NCI-H146 treated with DMSO at 0.1 percent for 48 hours (cell line): ENCODE results near the gene RPUSD1.
"Not testable (repeated sequence)": the region's sequence is repeated elsewhere in the genome, so short reads cannot be mapped to it uniquely, and the experiment has no call there.

Source experiments
- DNase-seq: peaks from one replicate; lab custom pipeline; 2025; ENCODE audit not compliant: unreplicated experiment; lab: John Stamatoyannopoulos, UW

The RPUSD1 gene

DNA sequence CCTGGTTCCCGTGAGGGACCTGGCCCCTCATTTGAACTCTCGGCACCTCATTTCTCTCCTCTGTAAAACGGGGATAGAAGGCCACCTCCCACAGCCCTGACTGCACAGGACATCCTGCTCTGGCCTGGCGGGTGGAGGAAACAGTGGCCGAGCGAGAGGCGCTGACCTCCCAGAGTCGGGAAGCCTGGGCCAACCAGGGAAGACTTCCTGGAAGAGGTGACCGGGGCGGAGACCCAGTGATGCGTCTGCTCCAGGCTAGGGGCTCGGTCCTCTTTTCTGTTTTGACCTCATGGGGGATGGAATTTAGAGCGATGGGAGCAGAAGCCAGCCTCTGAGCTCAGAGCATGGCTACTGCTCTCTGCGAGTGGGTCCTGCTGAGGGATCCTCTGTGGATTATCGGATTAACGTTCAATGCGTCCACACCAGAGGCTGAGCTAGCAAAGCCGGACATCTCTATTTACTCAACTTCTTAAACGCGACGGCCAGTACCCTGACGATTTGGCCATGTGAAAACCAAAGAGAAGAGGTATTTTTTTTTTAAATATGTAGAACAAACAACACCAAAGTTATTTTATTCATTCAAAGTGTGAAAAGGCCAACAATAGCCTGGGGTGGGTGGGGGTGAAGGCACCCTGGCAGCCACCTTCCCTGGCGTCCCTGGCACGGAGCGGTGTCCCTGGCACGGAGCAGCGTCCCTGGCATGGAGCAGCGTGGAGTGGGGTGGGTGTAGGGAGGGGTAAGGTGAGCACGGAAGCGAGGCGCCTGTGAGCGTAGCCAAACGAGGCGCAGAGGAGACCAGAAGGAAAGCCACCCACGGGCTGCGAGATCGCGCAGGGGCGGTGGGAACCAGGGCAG lies 36.8 kb downstream of the RPUSD1 start:
- DNase-seq = no peak

DNA sequence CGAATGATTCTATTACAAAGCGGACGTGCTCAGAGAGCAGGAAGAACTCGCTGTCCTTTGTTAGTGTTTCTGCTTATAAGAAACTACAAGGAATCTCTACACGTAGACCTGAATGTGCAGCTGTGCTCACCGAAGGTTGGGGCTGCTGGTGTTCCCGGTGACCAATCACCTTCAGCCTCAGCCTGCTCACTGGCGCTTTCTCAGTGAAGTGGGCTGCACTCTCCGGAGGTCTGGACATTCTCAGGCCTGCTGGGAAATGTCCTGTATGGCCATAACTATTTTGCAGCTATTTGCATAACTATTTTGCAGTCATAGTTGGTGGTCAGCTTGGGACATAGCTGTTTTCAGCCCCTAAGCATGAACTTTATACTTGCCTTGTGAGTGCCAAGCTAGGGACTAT lies 37.7 kb downstream of the RPUSD1 start:
- no peak for DNase-seq

DNA sequence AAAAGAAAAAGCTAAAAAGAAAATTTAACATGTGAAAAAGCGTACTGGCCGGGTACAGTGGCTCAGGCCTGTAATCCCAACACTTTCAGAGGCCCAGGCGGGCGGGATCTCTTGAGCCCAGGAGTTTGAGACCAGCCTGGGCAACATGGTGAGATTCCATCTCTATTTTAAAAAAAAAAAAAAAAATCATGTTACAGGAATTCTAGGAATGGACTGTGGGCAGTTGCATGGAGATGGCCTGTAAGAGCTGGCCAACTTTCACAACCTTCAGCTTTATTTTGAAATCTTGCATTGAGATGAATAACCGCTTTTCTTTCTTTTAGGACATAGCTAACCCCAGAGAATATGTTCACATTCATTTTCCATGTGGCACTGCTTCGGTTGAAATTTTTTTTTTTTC lies 39.2 kb downstream of the RPUSD1 start:
- no peak for DNase-seq

DNA sequence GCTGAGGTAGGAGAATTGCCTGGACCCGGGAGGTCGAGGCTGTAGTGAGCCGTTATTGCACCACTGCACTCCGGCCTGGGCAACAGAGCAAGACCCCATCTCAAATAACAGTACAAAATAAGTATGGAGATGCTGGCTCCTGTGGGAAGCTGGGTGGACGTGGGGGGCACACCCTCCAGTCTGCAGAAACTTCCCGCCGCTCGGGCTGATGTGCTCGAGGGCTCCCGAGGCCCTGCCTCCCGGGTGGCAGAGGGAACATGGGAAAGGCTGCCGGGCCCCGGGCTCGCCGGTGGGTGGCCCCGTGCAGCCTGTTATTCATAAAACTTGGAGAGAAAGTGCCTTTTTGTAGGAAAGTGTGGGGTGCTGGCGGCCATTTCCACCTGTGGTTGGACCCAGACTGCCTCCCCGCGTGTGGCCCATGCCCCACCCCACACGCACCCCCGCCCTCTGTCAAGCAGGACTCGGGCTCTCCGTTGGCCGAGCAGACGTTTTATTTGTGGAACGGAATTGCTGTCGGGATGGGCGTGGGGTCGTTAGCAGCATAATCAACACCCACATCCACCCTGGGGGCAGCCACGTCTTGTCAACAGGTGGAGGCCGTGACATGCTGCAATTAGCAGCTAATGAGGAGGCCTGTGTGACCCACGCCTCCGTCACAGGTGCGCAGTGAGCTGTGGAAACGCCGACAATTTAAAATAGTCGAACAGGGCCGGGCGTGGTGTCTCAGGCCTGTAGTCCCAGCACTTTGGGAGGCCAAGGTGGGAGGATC lies 40.0 kb downstream of the RPUSD1 start:
- DNase-seq = no peak

DNA sequence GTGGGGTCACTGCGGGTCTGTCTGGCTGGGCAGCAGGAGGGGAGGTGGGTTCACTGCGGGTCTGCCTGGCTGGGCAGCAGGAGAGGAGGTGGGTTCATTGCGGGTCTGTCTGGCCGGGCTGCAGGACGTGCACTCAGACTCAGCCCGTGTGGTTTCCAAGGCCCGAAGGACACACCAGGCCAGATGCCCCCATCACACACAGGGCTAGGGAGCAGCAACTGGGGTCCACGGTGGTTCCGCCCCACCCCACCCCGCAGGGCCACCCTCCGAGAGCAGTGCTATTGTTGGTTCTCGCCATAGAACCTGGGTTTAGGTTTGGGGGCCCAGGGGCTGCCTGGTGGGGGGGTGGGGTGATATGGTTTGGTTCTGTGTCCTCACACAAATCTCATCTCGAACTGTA lies 41.5 kb downstream of the RPUSD1 start:
- no peak for DNase-seq

DNA sequence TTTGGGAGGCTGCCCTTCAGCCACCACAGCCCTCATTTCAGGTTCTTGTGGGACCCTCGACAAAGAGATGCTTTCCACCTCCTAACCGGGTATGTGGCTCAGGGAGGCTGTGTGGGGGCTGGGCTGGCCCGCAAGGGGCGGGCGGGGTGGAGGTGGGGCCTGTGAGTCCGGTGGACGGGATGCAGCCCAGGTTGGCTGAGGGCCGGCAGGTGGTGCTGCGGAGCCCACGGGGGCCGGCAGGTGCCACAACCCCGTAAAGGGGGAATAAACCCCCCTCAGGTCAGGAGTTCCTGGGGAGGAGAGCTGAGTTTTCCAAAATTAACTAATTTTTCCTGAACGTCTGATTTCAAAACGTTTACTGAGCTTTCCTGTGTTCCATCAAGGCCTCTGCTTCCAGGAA lies 42.4 kb downstream of the RPUSD1 start:
- no peak for DNase-seq

DNA sequence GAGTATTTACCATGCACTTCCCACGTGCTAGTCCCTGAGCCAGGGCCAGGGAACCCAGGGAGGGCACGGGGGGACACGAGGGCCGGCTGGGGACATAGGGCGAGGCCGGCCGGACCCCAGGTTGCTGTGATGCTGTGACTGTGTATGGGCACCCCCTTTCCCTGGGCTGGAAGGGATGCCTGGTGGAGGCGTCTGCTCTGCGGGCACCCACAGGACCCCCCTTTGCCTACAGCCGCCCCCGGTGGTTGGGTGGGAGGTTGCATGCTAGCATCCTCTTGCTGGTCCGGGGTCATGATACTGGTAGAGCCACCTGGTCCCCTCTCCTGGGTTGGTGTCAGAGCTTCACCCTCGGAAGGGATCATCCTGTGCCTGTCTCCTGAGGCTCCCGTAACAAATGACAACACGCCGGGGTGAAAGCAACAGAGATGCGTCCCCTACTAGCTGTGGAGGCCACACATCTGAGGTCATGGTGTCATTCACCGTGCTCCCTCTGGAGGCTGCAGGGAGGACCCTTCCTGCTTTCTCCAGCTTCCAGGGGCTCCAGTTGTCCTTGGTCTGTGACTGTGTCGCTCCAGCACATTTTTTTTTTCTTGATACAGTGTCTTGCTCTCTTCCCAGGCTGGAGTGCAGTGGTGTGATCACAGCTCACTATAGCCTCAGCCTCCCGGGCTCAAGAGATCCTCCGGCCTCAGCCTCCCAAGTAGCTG lies 44.2 kb downstream of the RPUSD1 start:
- DNase-seq = no peak

DNA sequence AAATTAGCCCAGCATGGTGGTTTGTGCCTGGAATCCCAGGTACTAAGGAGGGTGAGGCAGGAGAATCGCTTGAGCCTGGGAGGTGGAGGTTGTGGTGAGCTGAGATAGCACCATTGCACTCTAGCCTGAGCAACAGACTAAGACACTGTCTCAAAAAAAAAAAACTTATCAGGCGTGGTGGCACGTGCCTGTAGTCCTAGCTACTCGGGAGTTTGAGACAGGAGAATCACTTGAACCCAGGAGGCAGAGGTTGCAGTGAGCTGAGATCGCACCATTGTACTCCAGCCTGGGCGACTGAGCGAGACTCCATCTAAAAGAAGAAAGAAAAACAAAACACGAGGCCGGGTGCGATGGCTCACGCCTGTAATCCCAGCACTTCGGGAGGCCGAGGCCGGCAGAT lies 45.3 kb downstream of the RPUSD1 start:
- not testable (repeated sequence) for DNase-seq

DNA sequence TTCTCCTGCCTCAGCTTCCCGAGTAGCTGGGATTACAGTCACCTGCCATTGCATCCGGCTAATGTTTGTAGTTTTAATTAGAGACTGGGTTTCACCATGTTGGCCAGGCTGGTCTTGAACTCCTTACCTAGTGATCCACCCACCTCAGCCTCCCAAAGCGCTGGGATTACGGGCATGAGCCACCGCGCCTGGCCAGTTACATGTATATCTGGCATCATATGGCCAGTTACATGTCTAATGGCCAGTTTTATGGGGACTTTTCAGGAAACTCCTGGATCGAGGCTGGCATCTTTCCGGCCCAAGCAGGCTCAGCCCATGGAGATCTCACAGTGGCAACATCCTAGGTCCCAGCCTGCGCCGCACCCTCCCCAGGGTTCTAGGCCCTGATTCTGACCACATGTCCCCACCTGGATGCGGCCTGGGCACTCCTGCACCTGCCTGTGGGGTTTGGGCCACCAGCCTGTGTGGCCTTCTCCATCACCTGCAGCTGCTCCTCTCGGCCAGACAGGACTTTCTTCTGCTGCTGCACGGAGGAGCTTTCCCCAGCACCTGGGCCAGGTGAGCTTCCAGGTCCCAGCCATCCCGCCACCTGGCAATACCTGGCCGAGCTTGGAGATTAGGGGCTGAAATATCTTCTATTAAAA lies 46.1 kb downstream of the RPUSD1 start:
- DNase-seq = no peak

DNA sequence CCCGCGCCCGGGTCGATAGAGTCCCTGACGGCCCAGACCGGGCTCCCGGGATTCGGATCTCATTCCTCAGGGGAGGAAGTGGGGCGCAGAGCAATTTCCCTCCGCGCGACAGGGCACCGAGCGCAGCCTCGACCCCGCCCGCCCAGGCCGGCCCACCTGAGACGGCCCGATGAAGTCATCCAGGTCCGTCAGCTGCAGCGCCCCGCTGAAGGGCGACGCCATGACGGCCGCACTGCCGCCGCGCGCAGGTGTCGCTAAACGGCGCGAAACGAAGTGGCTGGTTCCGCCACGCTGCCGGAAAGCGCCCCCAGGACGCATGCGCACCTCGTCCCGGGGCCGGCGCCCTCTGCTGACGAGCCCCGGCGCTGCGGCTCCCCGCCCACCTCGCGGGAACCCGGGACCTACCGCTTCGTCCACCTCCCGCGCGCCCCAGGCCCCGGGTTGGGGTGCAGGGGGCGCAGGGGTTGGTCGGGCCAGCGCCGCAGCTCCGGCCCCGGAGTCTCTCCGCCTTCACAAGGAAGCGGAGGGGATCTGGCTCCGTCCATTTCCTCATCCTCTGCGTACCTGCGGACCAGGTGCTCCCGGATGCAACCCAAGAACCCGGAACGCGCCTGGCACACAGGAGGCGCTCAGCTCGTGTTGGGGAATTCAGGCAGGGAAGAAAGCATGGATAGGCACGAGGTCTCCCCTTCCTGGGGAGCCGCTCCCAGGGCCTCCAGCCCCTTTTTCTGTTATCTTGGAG lies 47.2 kb downstream of the RPUSD1 start, which contains the start of gene CIAO3:
TSS of gene CIAO3 (minus strand) at position 234 of the 742 bp plus-strand sequence. CDS start at position 222, 12 bp downstream.
- peak; percentile 75 for DNase-seq

DNA sequence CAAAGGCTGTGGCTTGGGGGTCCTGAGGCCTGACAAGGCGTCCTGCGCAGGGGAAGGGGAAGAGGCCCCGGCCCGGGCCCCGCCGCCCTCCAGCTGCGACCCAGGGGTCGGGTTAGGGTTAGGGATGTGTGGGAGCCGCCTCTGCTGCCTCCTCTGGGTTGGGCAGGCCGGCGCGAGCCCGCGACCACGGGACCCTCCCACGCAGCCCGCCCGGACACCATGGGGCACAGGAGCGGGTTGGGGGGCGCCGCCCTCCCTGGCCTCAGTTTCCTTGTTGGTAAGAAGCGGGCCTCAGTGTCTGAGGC lies 47.8 kb downstream of the RPUSD1 start:
- DNase-seq = no peak

DNA sequence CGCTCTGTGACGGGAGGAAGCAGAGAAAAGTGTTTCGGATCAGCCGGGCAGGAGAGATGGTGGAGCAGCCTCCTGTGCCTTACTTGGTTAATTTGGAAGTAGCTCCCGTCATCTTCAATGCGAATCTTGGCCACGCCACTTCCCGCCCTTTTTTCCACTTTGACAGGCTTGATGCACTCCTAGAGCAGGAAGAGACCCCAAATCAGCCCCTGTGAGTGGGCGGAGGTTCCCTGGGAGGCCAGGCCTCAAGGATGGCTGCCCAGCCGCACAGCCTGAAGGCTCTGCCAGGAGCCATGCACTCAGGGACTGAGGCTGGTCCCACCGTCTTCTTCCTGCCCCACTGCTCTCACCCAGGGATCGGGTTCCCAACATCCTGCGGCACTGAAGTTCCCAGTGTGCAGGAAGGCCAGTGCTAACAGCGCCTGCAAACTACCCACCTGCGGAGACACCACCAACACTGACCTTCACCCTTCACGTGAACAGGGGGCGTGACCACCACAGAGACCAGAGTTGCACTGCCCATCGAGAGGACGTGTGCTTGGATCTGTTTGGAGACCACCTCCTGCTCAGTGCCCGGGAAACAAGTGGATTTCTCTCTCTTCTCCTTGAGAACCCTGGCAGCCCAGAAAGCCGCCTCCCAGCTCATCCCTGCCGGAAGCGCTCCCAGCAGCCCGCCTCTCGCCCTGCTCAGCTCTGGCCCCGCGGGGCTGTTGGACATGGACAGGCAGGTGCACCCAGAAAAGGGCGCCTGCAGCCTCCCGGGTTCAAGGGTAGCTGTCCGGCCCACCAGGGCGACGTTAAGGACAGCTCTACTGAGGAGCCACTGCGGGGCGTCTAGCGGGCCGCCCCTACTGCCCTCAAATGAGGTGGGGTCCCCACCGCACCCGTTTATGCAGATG lies 48.4 kb downstream of the RPUSD1 start:
- DNase-seq = peak; percentile 14

DNA sequence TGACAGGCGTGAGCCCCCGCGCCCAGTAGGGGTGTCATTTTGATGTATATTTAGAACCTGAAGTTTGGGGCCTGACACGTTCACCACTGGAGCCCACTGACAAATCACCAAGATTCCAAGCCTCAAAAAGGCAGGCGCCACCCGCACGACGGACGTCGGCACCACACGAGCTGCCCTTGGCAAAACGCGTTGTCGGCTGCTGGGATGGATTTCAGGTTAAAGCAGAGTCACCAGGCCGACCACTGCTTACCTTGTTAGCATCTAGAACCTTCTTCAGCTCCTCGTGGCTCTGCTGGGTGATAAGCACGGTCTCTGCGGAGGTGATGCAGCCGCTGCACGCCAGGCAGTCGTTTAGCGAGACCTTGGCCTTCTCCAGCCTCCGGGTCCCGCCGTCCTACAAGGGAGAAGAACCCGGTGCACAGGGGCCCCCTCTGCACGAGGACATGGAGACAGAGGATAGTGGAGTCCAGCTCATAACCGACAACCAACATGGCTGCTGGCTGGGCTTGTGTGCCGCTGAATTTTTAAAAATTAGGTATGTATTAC lies 51.2 kb downstream of the RPUSD1 start:
- no peak for DNase-seq

DNA sequence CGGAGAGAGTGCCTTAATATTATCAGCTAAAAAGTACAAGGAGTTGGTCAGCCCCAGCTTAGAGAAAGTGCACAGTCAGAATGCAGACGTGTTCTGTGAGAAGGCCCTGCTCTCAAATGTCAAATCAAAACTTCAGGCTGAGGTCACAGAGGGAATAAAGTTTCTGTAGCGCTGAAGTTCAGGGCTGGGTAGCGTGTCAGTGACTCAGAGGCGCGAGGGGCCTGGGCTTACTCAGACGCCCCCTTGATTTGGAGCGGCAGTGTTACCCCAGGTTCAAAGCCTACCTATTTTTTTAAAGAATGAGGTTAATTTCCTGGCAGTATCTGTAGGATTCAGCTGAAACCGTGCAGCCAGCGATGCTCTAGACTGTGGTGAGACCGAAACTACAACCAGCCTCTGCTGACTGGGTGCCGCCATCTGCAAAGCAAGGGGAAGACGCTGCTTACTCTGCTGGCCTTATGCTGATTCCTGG lies 52.2 kb downstream of the RPUSD1 start:
- no peak for DNase-seq

DNA sequence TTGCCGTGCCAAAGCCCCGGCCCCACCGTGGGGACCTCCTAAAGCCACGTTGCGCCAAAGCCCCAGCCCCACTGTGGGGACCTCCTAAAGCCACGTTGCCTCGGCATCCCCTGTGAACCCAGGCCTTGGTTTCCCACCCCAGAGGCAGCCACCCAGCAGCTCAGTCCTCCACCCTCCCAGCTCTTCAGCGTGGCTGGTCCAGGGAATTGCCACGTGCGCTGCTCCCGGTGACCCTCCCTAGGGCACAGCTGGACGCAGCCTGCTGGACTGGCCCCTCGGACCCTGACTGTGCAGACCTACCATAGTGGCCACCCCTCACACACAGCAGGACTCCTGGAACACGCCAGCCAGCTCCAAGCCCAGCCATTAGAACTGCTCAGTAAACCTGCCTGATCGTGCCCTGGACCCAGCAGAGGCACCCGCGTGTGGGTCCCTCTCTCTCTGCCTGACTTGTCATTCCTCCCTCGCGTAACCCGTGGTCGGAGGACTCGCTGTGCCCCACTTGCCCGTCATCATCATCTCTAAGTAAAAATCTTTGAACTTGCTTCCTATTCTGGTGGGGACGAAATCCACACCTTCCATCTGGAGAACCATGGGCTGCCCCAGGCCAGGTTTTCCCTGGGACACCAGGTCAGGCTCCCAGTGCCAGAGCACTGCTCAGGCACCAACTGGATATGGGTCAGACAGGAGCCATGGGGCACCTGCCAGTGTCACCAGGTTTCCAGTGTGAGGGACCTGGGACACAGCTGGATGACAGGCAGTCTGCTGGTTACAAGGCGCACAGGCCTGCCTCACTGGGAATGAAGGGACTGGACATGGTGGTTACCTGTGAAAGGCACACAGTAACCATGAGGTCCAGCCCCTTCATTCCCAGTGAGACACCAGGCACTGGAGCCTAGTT lies 53.0 kb downstream of the RPUSD1 start:
- no peak for DNase-seq
